ENCODE results near the gene DDX27. TPM values are rescaled to one million over a fixed set of nuclear protein-coding genes. Genes with fewer than 3 reads are reported as not detected.
"Not testable (repeated sequence)": the region's sequence is repeated elsewhere in the genome, so short reads cannot be mapped to it uniquely, and the experiment has no call there.

Gene DDX27
- total RNA-seq, 1 experiment from 2014 or later = 80.8 TPM

DNA sequence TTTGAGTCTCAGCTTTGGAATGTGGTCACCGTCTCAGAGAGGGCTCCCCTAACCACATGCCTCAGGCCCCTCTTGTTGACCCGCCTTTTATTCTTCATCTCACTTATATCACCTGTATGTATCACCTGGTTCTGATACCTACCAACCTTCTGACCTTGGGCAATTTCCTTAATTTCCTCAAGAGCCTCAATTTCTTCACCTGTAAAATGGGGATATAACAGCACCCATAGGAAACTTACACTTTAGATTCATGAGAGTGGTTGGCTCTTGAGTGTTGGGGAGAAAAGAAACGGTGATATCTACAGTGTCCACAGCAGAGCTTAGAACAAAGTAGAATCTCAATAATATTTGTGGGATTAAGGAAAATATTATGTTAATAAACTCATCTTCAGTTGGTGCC, 4.0 kb upstream of the DDX27 start:
- Histone ChIP-seq H2AFZ (ENCODE audit: low read length) (no peak overlapping the region), H3K9ac (ENCODE audit: low read length) (no peak overlapping the region), H3K4me1 (ENCODE audit: insufficient read depth, low read length) (peaks cover 8% of the 10 kb centered on the region), H3K27me3 (ENCODE audit: low read length) (no peaks in the 10 kb centered on the region), H3K9me2 (replicated peaks; ENCODE audit: low read length) (no peaks in the 10 kb centered on the region; the same call in 1 of the 2 replicates), H3K36me3 (ENCODE audit: low read depth, low read length) (no peaks in the 10 kb centered on the region), H3K4me2 (ENCODE audit: low read length) (no peak overlapping the region), H3K4me3 (ENCODE audit: low read length) (no peak overlapping the region), H3K79me2 (ENCODE audit: low read length) (peaks cover 10% of the 10 kb centered on the region), H4K20me1 (ENCODE audit: low read length) (peaks cover under 1% of the 10 kb centered on the region; the same call in 1 of the 2 replicates), H3K9me3 (ENCODE audit: low read length) (peaks cover 7% of the 10 kb centered on the region), H3F3A (ENCODE audit: low read length, unreplicated experiment) (no peaks in the 10 kb centered on the region), H3K27ac (ENCODE audit: low read length) (no peak overlapping the region)
- DNase-seq (no peak), ATAC-seq (no peak)
- ChIA-PET POLR2A (ENCODE audit: unreplicated experiment) (no interaction called here), CTCF (no interaction called here)
- no TSS peak for BruUV-seq (replicated peaks)
- TF ChIP-seq EZH2phosphoT487 (IDR thresholded peaks at IDR 0.05; ENCODE audit: borderline replicate concordance, low read length) (no peak), EZH2 (IDR thresholded peaks at IDR 0.05; ENCODE audit: low read length, unreplicated experiment) (no peak)
- TF ChIP-seq, protein P1, sequence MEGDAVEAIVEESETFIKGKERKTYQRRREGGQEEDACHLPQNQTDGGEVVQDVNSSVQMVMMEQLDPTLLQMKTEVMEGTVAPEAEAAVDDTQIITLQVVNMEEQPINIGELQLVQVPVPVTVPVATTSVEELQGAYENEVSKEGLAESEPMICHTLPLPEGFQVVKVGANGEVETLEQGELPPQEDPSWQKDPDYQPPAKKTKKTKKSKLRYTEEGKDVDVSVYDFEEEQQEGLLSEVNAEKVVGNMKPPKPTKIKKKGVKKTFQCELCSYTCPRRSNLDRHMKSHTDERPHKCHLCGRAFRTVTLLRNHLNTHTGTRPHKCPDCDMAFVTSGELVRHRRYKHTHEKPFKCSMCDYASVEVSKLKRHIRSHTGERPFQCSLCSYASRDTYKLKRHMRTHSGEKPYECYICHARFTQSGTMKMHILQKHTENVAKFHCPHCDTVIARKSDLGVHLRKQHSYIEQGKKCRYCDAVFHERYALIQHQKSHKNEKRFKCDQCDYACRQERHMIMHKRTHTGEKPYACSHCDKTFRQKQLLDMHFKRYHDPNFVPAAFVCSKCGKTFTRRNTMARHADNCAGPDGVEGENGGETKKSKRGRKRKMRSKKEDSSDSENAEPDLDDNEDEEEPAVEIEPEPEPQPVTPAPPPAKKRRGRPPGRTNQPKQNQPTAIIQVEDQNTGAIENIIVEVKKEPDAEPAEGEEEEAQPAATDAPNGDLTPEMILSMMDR (conservative IDR thresholded peaks at IDR 0.05; ENCODE audit: low read depth, low read length) = no peak
- intact Hi-C loops (cut with micrococcal nuclease) = no loop called here

DNA sequence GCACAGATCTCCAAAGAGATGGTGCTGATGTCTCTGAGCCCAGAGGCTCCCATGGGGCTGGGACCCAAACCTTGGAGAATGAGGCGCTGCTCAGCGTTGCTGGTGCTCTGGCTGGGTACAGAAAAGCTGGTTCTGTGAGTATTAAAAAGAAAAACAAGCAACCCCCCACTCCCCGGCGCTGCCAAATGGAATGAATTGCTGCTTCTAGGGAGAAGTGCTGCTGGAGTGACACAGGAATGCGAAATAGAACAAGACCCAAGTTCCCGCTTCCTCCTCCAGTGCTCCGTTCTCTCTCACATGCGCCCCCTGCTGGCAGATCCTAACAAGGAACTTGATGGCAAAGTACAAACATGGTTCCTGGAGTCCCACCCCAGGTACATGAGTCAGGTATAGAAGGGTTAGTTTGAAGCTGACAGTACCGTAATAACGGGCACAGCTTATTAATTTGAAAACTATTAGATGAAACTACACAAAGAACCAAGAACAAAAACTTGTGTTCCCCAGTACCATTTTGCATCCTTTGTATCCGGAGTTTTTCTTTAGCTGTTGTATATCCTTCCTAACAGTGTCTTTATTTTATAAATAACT, 2.1 kb upstream of the DDX27 start:
- H3K4me3 ChIP-seq (ENCODE audit: low read length) = no peak overlapping the region
- POLR2A ChIA-PET (ENCODE audit: unreplicated experiment) = interaction anchor here (0.7 kb wide), 2 partner anchors 29 to 170 kb away, joined by 4 to 9 read pairs; no protein-coding TSS in a partner anchor

DNA sequence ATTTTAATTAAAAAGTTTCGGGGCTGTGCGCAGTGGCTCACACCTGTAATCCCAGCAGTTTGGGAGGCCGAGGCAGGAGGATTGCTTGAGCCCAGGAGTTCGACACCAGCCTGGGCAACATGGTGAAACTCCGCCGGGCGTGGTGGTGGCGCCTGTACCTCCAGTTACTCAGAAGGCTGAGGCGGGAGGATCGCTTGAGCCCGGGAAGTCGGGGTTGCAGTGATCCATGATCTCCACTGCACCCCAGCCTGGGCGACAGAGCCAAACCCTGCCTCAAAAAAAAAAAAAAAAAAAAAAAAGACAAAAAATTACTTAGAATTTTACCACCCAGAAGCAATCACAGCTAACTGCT, 501 bp upstream of the DDX27 start:
- Histone ChIP-seq H3K4me2 (ENCODE audit: low read length) (peak overlapping the region; percentile 88), H3K79me2 (ENCODE audit: low read length) (peaks cover 29% of the 10 kb centered on the region), H3K9ac (ENCODE audit: low read length) (peak overlapping the region; percentile 55), H3K36me3 (ENCODE audit: low read depth, low read length) (peaks cover 23% of the 10 kb centered on the region; the same call in 1 of the 2 replicates), H3K27ac (ENCODE audit: low read length) (peak overlapping the region; percentile 23), H3K4me3 (ENCODE audit: low read length) (peak overlapping the region; percentile 82; the same call in 1 of the 2 replicates), H2AFZ (ENCODE audit: low read length) (peak overlapping the region; percentile 79), H3K4me1 (ENCODE audit: insufficient read depth, low read length) (peaks cover 15% of the 10 kb centered on the region)
- ATAC-seq; intact Hi-C loops (cut with micrococcal nuclease); H3F3A ChIP-seq (ENCODE audit: low read length, unreplicated experiment); H3K27me3 ChIP-seq (ENCODE audit: low read length); DNase-seq; H4K20me1 ChIP-seq (ENCODE audit: low read length); H3K9me2 ChIP-seq (replicated peaks; ENCODE audit: low read length); H3K9me3 ChIP-seq (ENCODE audit: low read length): not testable (repeated sequence)
- TSS peak; percentile 99 for BruUV-seq (replicated peaks)
- CTCF ChIA-PET = interaction anchor here (0.7 kb wide), 2 partner anchors 37 to 44 kb away, joined by 6 read pairs; no protein-coding TSS in a partner anchor
- POLR2A ChIA-PET (ENCODE audit: unreplicated experiment) = interaction anchor here (0.5 to 0.7 kb wide), 4 partner anchors 11 to 326 kb away, joined by 3 to 7 read pairs (median 3); partner anchors contain the start of gene ZNFX1

More for the DNA sequence above, 2.1 kb upstream of the DDX27 start:
- H3K79me2 ChIP-seq (ENCODE audit: low read length) = peaks cover 28% of the 10 kb centered on the region
- no peaks in the 10 kb centered on the region; the same call in 1 of the 2 replicates for H3K9me2 ChIP-seq (replicated peaks; ENCODE audit: low read length)
- H3K4me2 ChIP-seq (ENCODE audit: low read length) = peak overlapping the region; percentile 50
- CTCF ChIA-PET = interaction anchor here (0.5 to 2.1 kb wide), 10 partner anchors 11 to 196 kb away, joined by 3 to 23 read pairs (median 4); no protein-coding TSS in a partner anchor
- BruUV-seq (replicated peaks) = no TSS peak
- H3K36me3 ChIP-seq (ENCODE audit: low read depth, low read length) = peaks cover 10% of the 10 kb centered on the region; the same call in 1 of the 2 replicates
- ATAC-seq (peak; percentile 71), DNase-seq (peak; percentile 99)
- H3F3A ChIP-seq (ENCODE audit: low read length, unreplicated experiment) = no peaks in the 10 kb centered on the region
- no peak overlapping the region for H3K27ac ChIP-seq (ENCODE audit: low read length)
- peaks cover 15% of the 10 kb centered on the region for H3K4me1 ChIP-seq (ENCODE audit: insufficient read depth, low read length)
- peak overlapping the region; percentile 78 for H2AFZ ChIP-seq (ENCODE audit: low read length)
- H3K27me3 ChIP-seq (ENCODE audit: low read length) = no peaks in the 10 kb centered on the region
- TF ChIP-seq, protein P1 (conservative IDR thresholded peaks at IDR 0.05; ENCODE audit: low read depth, low read length) = peak; percentile 99
- TF ChIP-seq EZH2phosphoT487 (IDR thresholded peaks at IDR 0.05; ENCODE audit: borderline replicate concordance, low read length) = no peak
- intact Hi-C loops (cut with micrococcal nuclease) = loop anchor here (1.0 to 2.0 kb wide), 2 partner anchors 30 to 84 kb away; no protein-coding TSS in a partner anchor
- H3K9ac ChIP-seq (ENCODE audit: low read length) = no peak overlapping the region
- H4K20me1 ChIP-seq (ENCODE audit: low read length) = peaks cover 5% of the 10 kb centered on the region
- H3K9me3 ChIP-seq (ENCODE audit: low read length) = no peaks in the 10 kb centered on the region
